Trophoblast cell (in vitro differentiated cells and primary cell): ENCODE results near the gene FLNC.

Experiments used
- DNase-seq, 2 donors: peaks; one replicate each; pipeline ENCODE4 v3.0.0-alpha.2; 2016
- H2AFZ ChIP-seq: 2 replicates; pipeline ENCODE4 v1.6.1; 2013; ENCODE audit warnings: low read length, moderate library complexity, mild to moderate bottlenecking; ENCODE audit not compliant: insufficient read depth, poor library complexity
- H2AK5ac ChIP-seq: 2 replicates; pipeline ENCODE4 v1.6.1; 2013; ENCODE audit warnings: mild to moderate bottlenecking, low read length
- H2BK120ac ChIP-seq: 2 replicates; pipeline ENCODE4 v1.6.1; 2013; ENCODE audit warnings: low read length, mild to moderate bottlenecking, moderate library complexity; ENCODE audit not compliant: insufficient read depth, poor library complexity
- H2BK12ac ChIP-seq: 2 replicates; pipeline ENCODE4 v1.6.1; 2013; ENCODE audit warnings: mild to moderate bottlenecking, low read length, moderate library complexity
- H2BK5ac ChIP-seq: 2 replicates; pipeline ENCODE4 v1.6.1; 2013; ENCODE audit warnings: low read length, low read depth, moderate library complexity, mild to moderate bottlenecking; ENCODE audit not compliant: poor library complexity
- H3K14ac ChIP-seq: 2 replicates; pipeline ENCODE4 v1.6.1; 2013; ENCODE audit warnings: mild to moderate bottlenecking, low read length
- H3K18ac ChIP-seq: 2 replicates; pipeline ENCODE4 v1.6.1; 2013; ENCODE audit warnings: mild to moderate bottlenecking, low read length
- H3K23ac ChIP-seq: 2 replicates; pipeline ENCODE4 v1.6.1; 2013; ENCODE audit warnings: low read length
- H3K27ac ChIP-seq: 2 replicates; pipeline ENCODE4 v1.5.1; 2013; ENCODE audit warnings: low read depth, mild to moderate bottlenecking, inconsistent platforms, low read length, moderate library complexity
- H3K27me3 ChIP-seq: 2 replicates; pipeline ENCODE4 v1.6.1; 2013; ENCODE audit warnings: inconsistent platforms, mild to moderate bottlenecking, low read length, moderate library complexity; ENCODE audit not compliant: insufficient read depth
- H3K36me3 ChIP-seq, 2 experiments: 1 replicate in 1 of 2; 2 replicates in 1 of 2; pipeline ENCODE4 v1.6.1; 2013; ENCODE audit warnings: low read length in 2 of 2, mild to moderate bottlenecking in 2 of 2, moderate library complexity in 1 of 2; ENCODE audit not compliant: insufficient read depth in 2 of 2, control insufficient read depth in 1 of 2
- H3K4ac ChIP-seq: 2 replicates; pipeline ENCODE4 v1.6.1; 2013; ENCODE audit warnings: low read depth, mild to moderate bottlenecking, low read length, moderate library complexity
- H3K4me1 ChIP-seq, 2 experiments: 1 replicate in 1 of 2; 2 replicates in 1 of 2; pipeline ENCODE4 v1.6.1; 2013; ENCODE audit warnings: low read length in 2 of 2, mild to moderate bottlenecking in 2 of 2, moderate library complexity in 1 of 2; ENCODE audit not compliant: insufficient read depth in 2 of 2, control insufficient read depth in 1 of 2
- H3K4me2 ChIP-seq: 2 replicates; pipeline ENCODE4 v1.6.1; 2013; ENCODE audit warnings: inconsistent platforms, mild to moderate bottlenecking, low read length, moderate library complexity
- H3K4me3 ChIP-seq: 2 replicates; pipeline ENCODE4 v1.5.1; 2013; ENCODE audit warnings: mild to moderate bottlenecking, low read depth, low read length, inconsistent platforms
- H3K79me1 ChIP-seq: one replicate; pipeline ENCODE4 v1.6.1; 2013; ENCODE audit warnings: low read length
- H3K79me2 ChIP-seq: 2 replicates; pipeline ENCODE4 v1.6.1; 2013; ENCODE audit warnings: low read length, mild to moderate bottlenecking; ENCODE audit not compliant: control insufficient read depth, insufficient read depth, poor library complexity
- H3K9ac ChIP-seq: 2 replicates; pipeline ENCODE4 v1.6.1; 2013; ENCODE audit warnings: mild to moderate bottlenecking, low read length
- H3K9me3 ChIP-seq: 2 replicates; pipeline ENCODE4 v1.6.1; 2013; ENCODE audit warnings: low read depth, mild to moderate bottlenecking, control low read depth, inconsistent platforms, low read length; ENCODE audit not compliant: insufficient read depth
- H4K12ac ChIP-seq: 2 replicates; pipeline ENCODE4 v1.6.1; 2013; ENCODE audit warnings: low read depth, mild to moderate bottlenecking, low read length, moderate library complexity
- H4K8ac ChIP-seq: 2 replicates; pipeline ENCODE4 v1.6.1; 2013; ENCODE audit warnings: low read depth, mild to moderate bottlenecking, low read length, moderate library complexity
- H4K91ac ChIP-seq: one replicate; pipeline ENCODE4 v1.6.1; 2013; ENCODE audit warnings: low read depth, mild to moderate bottlenecking, low read length, moderate library complexity
- WGBS: extraction: QIAGEN DNeasy Blood & Tissue Kit; methylation state at CpG from one replicate; pipeline ENCODE4 v1.1.7; 2013; ENCODE audit warnings: missing lambda C conversion rate; ENCODE audit not compliant: insufficient read length, insufficient coverage; ENCODE audit errors: extremely low coverage; 5-methylcytosine and 5-hydroxymethylcytosine counted together

The FLNC gene

DNA sequence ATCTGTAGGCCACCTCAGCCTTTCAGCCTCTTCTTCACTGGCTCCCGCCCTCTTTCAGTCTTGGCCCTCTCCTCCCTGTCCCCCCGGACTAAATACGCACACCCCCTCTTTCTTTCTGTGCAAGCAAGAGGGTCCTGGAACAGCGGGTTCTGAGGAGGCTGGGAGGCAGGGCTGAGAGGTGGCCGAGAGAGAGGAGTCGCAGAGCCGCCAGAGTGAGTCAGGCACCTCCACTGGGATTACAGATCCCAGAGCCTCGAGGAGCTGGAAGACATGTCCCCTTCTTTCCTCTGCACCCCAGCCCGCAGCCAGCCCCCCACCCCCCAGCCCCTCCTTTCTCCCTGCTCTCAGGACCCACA lies 38.3 kb upstream of the FLNC start:
- no CpG with 5 or more reads among the region's 9 CpGs for WGBS
- no peak overlapping the region for H2BK12ac ChIP-seq
- no peaks in the 10 kb centered on the region for H3K36me3 ChIP-seq
- peaks cover 6% of the 10 kb centered on the region for H3K27me3 ChIP-seq
- H2BK5ac ChIP-seq, result no peak overlapping the region
- no peak overlapping the region for H3K27ac ChIP-seq
- peaks cover 3% of the 10 kb centered on the region for H3K9me3 ChIP-seq
- H3K4me1 ChIP-seq, result peaks cover 0 to 7% of the 10 kb centered on the region in 2 experiments
- no peak overlapping the region for H3K9ac ChIP-seq
- no peak overlapping the region for H3K23ac ChIP-seq
- H3K79me2 ChIP-seq, result peaks cover 2% of the 10 kb centered on the region
- DNase-seq, result no peak
- peaks cover 3% of the 10 kb centered on the region for H3K79me1 ChIP-seq
- H3K4me3 ChIP-seq, result peak overlapping the region; percentile 77
- no peak overlapping the region for H3K4ac ChIP-seq
- no peak overlapping the region for H4K12ac ChIP-seq
- no peak overlapping the region for H2AFZ ChIP-seq
- no peak overlapping the region for H3K18ac ChIP-seq
- H4K8ac ChIP-seq, result no peak overlapping the region
- no peak overlapping the region for H4K91ac ChIP-seq
- H3K14ac ChIP-seq, result no peak overlapping the region
- H2BK120ac ChIP-seq, result no peak overlapping the region
- peak overlapping the region; percentile 88 for H3K4me2 ChIP-seq
- no peak overlapping the region for H2AK5ac ChIP-seq

DNA sequence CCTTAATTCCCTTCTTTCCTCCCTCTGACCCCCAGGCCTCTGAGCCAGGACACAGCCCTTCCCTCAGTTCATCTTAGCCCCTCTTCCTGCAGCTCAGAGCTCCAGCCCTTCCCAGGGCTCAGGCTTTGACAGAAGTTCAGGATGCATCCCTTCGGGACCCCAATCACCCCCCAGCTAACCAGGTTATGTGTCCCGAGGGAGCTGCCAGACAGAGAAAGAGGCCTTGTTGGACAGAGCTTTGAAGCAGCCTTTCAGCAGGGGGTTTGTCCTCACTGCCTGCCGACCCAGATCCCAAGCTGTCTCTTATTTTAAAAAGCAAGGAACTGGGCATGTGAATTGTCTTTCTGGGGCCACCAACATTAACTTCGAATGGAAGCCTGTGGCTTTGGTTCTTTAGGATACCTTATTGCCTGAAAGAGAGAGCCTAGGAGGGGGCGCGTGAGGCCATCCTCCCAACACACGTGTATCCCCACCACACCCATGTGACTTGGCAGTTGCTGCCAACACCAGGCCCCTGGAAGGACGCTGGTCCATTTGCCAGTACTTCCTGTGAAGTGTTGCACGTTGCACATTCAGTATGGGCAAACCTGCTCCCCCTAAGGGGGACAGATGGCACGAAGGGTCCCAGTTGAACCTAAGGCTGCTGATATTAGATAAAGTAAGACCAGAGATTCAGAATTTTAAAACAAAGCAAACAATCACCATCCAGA lies 37.6 kb upstream of the FLNC start:
- peaks cover 3% of the 10 kb centered on the region for H3K9me3 ChIP-seq
- H3K4me1 ChIP-seq, result peaks cover 0 to 7% of the 10 kb centered on the region in 2 experiments
- no peak overlapping the region for H2AK5ac ChIP-seq
- peaks cover 6% of the 10 kb centered on the region for H3K27me3 ChIP-seq
- no peak overlapping the region for H3K14ac ChIP-seq
- H4K12ac ChIP-seq, result no peak overlapping the region
- no peak overlapping the region for H3K4me3 ChIP-seq
- H3K79me2 ChIP-seq, result peaks cover 2% of the 10 kb centered on the region
- H3K4ac ChIP-seq, result no peak overlapping the region
- peaks cover 3% of the 10 kb centered on the region for H3K79me1 ChIP-seq
- no peak overlapping the region for H3K9ac ChIP-seq
- no peak for DNase-seq
- no peak overlapping the region for H3K23ac ChIP-seq
- H4K91ac ChIP-seq, result no peak overlapping the region
- H3K36me3 ChIP-seq, result no peaks in the 10 kb centered on the region
- no peak overlapping the region for H3K27ac ChIP-seq
- H2BK5ac ChIP-seq, result no peak overlapping the region
- WGBS, result no CpG with 5 or more reads among the region's 10 CpGs
- no peak overlapping the region for H2BK12ac ChIP-seq
- H3K18ac ChIP-seq, result no peak overlapping the region
- H4K8ac ChIP-seq, result no peak overlapping the region
- H2BK120ac ChIP-seq, result no peak overlapping the region
- no peak overlapping the region for H3K4me2 ChIP-seq
- H2AFZ ChIP-seq, result no peak overlapping the region

DNA sequence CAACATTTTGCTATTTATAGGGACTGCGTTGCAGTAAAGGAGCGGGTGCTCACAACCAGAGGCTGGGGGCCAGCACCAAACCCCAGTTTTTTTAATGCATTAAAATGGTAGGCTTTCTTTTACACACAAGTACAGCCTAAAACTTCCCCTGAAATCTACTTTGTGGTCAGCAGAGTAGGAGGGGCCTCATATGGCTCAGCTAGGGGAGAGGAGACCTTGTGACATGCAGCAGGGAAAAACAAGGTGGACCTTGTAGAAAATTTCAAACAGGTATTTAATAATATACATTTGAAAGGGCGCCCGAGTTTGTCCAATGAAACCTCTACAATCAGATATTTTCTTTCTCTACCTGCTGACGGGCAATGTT lies 37.0 kb upstream of the FLNC start:
- peaks cover 0 to 7% of the 10 kb centered on the region in 2 experiments for H3K4me1 ChIP-seq
- no peak for DNase-seq
- H3K27me3 ChIP-seq, result peaks cover 6% of the 10 kb centered on the region
- no peak overlapping the region for H4K91ac ChIP-seq
- H2BK12ac ChIP-seq, result no peak overlapping the region
- no peak overlapping the region for H3K4me3 ChIP-seq
- H3K18ac ChIP-seq, result no peak overlapping the region
- H2BK5ac ChIP-seq, result no peak overlapping the region
- no peak overlapping the region for H3K4me2 ChIP-seq
- no peak overlapping the region for H4K12ac ChIP-seq
- no peak overlapping the region for H3K4ac ChIP-seq
- H3K9ac ChIP-seq, result no peak overlapping the region
- H3K9me3 ChIP-seq, result peaks cover 3% of the 10 kb centered on the region
- peaks cover 3% of the 10 kb centered on the region for H3K79me1 ChIP-seq
- H3K36me3 ChIP-seq, result no peaks in the 10 kb centered on the region
- no peak overlapping the region for H2AK5ac ChIP-seq
- no peak overlapping the region for H3K14ac ChIP-seq
- WGBS, result no CpG with 5 or more reads among the region's 5 CpGs
- H3K79me2 ChIP-seq, result peaks cover 2% of the 10 kb centered on the region
- no peak overlapping the region for H2BK120ac ChIP-seq
- no peak overlapping the region for H4K8ac ChIP-seq
- no peak overlapping the region for H3K23ac ChIP-seq
- H2AFZ ChIP-seq, result no peak overlapping the region
- H3K27ac ChIP-seq, result no peak overlapping the region

GRCh38 chr7:128794020-128794419 lies 36.2 kb upstream of the FLNC start:
- Histone ChIP-seq H3K18ac (no peak overlapping the region), H2BK120ac (no peak overlapping the region), H3K14ac (no peak overlapping the region), H3K27ac (no peak overlapping the region), H3K4me1 (peaks cover 0 to 7% of the 10 kb centered on the region in 2 experiments), H3K4me3 (no peak overlapping the region), H3K9me3 (peaks cover under 1% of the 10 kb centered on the region), H2BK5ac (no peak overlapping the region), H3K9ac (no peak overlapping the region), H2AFZ (no peak overlapping the region), H2AK5ac (no peak overlapping the region), H3K4ac (no peak overlapping the region), H3K23ac (no peak overlapping the region), H3K36me3 (no peaks in the 10 kb centered on the region), H4K91ac (no peak overlapping the region), H3K79me2 (peaks cover 2% of the 10 kb centered on the region), H4K8ac (no peak overlapping the region), H3K27me3 (peaks cover 3% of the 10 kb centered on the region), H2BK12ac (no peak overlapping the region), H4K12ac (no peak overlapping the region), H3K79me1 (peaks cover 3% of the 10 kb centered on the region), H3K4me2 (no peak overlapping the region)
- no peak for DNase-seq
- WGBS, result no CpG with 5 or more reads among the region's 3 CpGs
